GM19193 (cell line): Measurements from ENCODE around the gene KRT27.

Experiments used
- POLR2A ChIP-seq: IDR thresholded peaks from 4 replicates; pipeline ENCODE4 v1.6.1; 2011; ENCODE audit not compliant: insufficient read depth, insufficient read length; ENCODE audit errors: extremely low read depth

The KRT27 gene

DNA sequence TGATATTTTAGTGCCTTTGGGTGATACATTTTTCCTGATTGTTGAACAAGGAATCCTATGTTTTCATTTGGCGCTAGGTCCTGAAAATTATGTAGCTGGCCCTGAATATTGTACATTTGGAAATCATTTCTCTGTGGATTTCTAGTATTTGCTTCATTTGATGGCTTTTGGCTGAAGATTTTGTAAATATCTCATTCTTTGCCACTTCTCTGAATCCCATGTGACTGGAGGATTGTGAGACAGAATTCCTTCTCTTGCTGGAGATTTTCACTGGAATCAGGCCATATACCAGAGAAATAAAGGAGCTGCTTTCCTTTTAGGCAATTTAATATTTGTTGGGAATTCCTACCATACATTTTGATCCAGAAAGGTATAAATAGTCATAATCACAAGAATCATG lies 8.8 kb upstream of the KRT27 start:
- TF ChIP-seq POLR2A, result no peak

DNA sequence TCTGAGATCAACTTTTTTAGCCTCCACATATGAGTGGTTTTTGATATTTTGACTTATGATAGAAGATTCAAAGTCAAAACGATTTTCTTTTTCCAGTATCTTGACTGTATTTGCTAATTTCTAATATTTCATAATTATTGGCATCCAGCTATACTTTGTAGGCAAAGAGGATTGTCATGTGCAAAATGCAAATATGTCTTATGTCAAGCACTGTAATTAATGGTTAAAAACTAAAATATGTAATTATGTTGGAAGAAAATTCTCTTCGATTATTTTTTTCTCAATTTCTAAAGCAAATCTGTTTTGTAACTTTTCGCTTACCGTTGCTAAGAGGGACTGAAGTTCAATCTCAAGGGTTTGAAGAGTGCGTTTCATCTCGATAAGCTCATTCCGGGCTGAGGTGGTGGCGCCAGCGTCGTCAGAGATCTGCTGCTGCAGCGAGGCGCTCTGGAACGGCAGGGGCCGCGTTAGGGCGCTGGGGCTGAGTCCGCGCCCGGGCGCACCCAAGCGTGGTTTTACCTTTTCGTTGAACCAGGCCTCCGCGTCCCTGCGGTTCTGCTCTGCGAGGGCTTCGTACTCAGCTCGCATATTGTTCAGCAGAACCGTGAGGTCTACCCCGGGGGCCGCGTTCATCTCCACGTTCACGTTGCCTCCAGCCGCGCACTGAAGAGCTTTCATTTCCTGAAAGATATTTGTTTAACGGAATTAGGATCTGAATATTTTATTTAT lies 3.0 kb downstream of the KRT27 start:
- no peak for TF ChIP-seq POLR2A

DNA sequence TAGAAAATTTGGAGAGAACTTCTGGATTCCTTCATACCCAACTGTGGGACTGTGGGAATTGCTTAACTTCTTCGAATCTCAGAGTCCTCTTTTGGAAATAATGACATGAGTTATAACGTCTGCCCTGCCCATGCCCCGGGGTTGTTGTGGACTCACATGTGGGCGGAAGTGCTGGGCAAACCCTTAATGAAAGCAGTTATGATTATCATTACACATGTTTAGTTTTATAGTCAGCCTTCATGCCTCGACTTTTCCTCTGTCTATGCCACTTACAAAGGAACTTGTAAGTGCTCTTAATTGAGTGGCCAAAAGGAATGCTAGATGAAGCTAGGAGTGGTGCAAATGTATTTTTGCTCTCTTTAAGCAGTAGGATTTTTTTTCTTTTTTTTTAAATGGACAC lies 3.9 kb downstream of the KRT27 start:
- no peak for TF ChIP-seq POLR2A

DNA sequence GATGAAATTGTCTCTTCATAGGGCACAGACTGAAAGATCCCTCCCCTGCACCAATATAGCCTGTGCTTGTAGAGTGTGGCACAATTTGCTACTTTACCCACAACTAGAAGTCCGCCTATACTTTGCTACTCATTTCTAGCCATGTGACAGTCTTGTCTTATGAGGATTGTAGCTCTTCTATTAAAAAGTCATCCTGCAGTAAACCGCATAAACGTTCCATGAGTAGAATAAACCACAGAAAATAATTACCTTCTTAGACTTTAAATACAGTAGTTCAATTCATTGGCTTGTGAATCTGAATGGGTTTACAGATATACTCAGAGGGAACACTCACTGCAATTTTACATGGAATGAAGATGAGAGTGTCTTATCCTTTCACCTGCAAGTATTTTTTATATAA lies 4.4 kb downstream of the KRT27 start:
- no peak for TF ChIP-seq POLR2A

DNA sequence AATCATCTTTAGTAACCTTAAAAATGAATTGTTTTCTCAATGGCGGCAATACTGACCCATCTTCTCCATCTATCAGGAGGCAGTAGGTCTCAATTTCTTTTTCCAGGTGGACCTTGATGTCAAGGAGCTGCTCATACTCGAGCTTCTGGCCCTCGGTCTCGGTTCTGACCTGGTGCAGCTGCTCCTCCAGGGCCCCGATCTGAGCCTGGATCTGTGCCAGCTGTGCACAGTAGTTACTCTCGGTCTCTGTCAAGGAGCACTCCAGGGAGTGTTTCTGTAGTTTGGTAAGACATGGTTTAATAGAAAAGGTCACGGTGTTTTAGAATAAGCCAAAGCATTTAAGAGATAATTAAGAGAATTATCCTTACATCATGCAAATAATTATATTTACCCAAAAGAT lies 4.9 kb downstream of the KRT27 start:
- TF ChIP-seq POLR2A, result no peak

DNA sequence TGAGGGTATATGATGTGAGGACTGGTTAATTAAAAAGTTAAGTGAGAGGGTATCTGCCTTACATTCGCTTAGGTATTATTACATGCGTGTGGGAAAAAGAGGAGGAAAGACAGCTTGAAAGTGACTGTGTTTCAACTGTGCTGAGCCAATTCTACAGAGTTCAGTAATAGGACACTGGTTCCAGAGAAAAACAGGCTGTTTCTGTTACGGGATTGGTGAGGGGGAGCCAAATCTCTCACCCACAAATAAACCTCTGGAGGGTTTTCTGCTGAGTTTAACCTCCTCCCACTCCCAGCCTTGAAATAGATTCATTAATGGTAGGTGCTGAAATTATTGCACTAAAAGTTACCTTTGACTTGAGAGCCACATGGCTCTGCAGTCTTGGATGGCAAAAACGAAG lies 6.4 kb downstream of the KRT27 start:
- TF ChIP-seq POLR2A, result no peak

DNA sequence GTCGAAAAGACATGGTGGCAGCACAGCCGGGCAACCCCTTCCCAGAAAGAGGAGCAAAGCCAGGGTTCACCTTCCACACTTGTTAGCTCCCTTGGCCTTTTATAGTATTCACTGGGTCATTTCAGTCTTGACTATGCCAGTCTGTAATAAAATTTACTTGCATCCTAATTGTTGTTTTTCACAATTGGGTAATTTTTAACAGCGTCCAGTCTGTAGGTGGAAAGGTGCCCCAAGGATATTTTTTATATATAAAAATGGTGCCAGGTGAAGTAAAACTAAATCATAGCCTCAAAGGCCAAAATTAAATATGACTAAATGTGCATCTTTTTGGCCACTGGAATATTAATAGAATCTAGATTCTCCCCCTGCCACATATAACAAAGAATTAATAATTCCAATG lies 10.2 kb downstream of the KRT27 start, which contains the start of gene KRT26:
KRT26 (minus strand) TSS at position 101 of the 400 bp plus-strand sequence; CDS start at position 13, 88 bp downstream.
- TF ChIP-seq POLR2A, result no peak

DNA sequence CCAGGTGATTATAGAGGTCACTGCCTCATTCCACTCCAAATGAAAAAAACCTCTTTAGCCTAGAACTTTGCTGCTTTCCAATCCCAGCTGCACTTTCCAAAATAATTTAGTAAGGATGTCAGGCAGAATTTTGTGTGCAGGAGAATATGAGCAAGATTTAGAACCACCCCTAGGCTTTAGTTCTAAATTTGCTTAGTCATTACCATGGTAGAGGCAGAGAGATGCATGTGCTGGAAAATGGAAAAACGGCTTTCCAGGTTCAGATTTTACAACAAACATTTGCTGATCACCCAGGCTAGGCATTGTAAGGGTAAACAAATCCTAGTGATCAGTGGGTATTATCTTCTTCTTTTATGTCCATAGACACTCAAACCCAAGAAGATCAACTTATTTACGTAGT lies 16.7 kb downstream of the KRT27 start:
- no peak for TF ChIP-seq POLR2A

DNA sequence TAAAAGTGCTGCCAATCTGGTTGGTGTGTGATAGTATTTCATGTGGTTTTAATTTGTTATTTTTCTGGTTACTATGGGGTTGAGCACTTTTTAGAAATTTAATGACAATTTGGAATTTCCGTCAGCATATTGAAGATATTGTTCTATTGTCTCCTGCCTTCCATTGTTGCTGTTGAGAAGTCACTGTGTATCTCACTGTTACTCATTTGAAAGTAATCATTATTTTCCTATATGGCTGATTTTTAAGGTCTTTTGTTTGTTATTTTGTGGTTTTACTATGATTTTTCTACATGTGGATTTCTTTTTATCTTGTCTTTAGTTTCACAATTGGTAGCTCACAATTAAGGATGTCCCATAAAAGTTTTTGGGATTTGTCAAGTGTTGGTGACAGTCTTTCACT lies 18.6 kb downstream of the KRT27 start:
- TF ChIP-seq POLR2A, result no peak

DNA sequence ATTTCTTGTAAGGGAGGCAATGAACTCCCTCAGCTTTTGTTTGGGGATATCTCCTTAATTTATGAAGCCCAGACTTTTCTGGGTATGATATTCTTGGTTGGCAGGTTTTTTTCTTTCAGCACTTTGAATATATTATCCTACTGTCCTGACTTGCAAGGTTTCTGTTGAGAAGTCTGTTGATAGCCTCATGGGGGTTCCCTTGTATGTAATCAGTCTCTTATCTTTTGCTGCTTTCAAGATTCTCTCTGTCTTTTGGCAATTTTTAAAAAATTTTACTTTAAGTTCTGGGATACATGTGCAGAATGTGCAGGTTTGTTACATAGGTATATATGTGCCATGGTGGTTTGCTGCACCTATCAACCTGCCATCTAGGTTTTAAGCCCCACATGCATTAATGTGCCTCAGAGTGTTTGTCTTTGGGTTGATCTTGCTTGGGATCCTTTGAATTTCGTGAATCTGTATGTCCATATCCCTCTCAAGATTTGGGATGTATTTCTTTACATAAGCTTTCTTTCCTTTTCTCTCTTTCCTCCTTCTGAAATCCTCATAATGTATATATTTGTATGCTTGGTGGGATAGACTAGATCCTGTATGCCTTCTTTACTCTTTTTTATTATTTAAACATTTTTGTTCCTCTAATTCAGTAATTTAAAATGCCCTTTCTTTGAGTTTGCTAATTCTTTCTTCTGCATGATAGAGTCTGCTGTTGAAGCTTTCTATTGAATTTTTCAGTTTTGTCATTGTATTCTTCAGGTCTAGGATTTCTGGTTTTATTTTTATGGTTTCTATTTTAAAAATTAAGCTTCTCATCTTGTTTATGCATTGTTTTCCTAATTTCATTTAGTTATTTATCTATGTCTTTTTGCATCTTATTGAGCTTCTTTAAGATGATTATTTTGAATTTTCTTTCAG lies 22.0 kb downstream of the KRT27 start:
- TF ChIP-seq POLR2A, result no peak

DNA sequence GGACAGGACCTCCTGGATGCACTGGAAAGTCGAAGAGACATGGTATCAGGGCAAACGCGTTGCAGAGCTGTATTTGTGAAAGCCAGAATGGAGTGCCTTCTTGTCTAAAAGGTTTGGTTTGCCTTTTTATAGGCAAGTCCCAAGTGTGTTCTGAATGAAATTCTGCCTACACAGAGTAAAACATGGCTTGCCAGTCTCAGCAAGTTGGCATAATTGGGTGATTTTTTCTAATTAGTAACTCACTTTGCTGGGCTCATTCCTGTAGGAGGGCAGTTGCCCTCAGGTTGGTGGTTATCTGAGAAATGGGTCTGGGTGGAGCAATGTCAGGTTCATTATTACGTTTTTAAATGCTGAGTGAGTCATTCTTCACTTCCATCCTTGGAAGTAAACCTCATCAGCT lies 27.1 kb downstream of the KRT27 start, which contains the start of gene KRT25:
KRT25 (minus strand) TSS at position 101 of the 400 bp plus-strand sequence; CDS start at position 41, 60 bp downstream.
- TF ChIP-seq POLR2A, result no peak

DNA sequence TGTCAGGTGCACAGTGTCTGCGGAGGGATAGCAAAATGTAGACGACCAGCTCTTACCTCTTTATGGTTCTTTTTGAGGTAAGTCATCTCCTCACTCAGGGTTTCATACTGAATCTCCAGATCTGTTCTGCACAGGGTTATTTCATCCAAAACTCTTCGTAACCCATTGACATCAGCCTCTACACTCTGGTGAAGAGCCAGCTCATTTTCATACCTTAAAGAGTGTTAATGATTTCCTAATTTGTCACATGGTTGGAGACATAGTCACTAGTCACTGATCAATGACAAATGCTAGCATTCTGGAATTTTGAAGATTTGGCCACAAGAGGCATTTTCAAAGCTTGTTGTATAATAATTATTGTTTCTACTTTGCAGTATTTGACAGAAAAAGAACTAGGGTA lies 28.5 kb downstream of the KRT27 start:
- no peak for TF ChIP-seq POLR2A

DNA sequence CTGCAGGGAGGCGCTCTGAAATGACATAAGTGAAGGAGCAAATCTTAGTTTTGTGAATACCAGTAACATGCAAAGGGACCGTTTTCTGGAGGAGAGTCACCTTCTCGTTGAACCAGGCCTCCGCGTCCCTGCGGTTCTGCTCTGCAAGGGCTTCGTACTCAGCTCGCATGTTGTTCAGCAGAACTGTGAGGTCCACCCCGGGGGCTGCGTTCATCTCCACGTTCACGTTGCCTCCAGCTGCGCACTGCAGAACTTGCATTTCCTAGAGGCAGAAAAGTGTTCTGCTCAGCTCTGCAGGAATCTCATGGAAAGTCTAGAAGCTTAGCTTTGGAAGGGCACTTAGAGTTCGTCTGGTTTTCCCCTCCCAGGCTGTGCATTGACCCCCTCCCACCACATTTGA lies 31.3 kb downstream of the KRT27 start:
- TF ChIP-seq POLR2A, result no peak

DNA sequence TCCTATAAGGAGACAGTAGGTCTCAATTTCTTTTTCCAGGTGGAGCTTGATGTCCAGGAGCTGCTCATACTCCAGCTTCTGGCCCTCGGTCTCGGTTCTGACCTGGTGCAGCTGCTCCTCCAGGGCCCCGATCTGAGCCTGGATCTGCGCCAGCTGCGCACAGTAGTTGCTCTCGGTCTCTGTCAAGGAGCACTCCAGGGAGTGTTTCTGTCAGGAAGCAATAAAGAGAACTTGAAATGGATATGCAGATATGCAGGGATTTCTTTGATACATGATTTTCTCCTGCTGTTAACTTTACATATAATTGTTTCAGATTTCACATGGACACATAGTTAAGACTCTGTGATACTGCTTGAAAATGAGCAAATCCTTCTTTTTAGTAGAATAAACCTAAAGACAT lies 32.0 kb downstream of the KRT27 start:
- no peak for TF ChIP-seq POLR2A

DNA sequence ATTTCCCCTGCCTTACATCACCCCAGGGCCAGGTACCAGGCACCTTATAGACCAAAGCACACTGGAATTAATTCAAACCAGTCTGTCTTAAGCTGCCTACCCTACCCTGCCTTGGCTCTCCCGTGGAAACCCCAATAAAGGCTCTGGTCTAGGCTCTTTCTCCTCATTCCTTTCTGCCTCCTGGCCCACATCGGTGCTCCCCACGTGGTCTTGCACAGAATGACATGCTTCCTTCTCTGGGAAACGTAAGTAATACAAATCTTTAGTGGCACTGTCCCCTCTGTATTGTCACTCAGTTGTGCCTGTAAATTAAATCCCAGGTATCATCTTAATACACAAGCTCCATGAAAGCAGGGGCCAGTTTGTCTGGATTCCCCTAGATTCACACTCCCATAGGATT lies 43.8 kb downstream of the KRT27 start:
- TF ChIP-seq POLR2A, result no peak

DNA sequence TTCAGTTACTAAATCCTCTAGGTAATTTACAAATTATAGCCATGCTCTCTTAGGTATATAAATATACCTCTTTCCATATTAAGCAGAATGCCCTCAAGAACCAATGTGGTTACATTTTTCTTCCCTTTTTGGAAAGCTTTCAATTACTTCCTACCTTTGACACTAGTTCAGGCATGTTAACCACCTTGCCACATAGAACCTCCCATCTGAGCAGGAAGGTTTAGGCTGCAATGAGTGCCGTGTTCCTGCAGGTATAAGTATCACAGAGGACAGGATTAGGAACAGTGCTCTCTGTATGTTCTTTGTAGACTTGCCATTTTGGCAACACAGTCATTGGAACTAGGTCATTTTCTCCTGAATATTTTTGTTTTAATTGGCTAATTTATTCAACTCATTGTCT lies 47.3 kb downstream of the KRT27 start:
- no peak for TF ChIP-seq POLR2A

DNA sequence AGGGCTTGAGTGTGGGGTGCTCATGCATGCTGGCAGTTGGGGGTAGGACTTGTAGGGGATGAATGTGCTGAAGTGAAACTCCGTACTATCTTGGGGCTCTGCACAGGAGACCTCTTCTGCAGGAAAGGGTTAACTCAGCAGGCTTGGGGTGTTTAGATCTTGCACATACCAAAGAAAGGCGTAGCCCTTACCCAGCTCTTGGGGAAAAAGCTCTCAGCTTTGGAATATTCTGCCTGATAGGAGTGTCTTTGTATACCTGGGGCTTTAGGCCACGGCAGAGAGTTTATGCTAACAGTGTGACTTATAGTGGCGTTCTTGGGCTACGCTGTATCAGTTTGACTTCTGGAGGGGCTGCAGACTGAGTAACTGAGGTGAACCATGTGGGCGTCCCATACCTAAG lies 48.3 kb downstream of the KRT27 start:
- no peak for TF ChIP-seq POLR2A

DNA sequence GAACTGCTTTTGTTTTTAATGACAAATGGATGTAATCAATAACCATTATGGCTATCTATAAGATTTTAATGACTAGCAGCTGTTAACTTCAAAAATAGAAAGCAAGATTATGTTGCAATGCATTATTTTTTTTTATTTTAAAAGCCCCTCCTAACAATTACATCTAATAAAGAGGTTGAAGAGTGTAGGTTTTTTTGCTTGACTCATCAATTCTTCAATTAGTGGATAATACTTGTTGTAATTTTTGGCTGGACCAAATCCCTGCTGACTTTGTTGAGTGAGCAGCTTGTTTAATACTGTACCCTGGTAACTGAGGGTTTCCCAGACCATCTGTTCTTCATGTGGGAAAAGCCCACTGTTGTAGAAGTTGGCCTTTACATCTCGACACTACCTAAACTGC lies 51.4 kb downstream of the KRT27 start:
- TF ChIP-seq POLR2A, result no peak
